ENCODE results near the gene MYO5C. TPM values are rescaled to one million over a fixed set of nuclear protein-coding genes. Genes with fewer than 3 reads are reported as not detected.

MYO5C gene
- total RNA-seq, 2 donors from 2014 or later, result 19.1 to 26.7 TPM

- Histone ChIP-seq H3K27ac (ENCODE audit: low read depth, low read length) (no peak overlapping the region), H3K9ac (ENCODE audit: extremely low read depth, low read length, poor library complexity, severe bottlenecking) (no peak overlapping the region), H3K27me3 (ENCODE audit: control insufficient read depth, insufficient read depth, low read length, poor library complexity, severe bottlenecking) (no peaks in the 10 kb centered on the region), H3K4me3 (ENCODE audit: low read length) (no peak overlapping the region), H3K9me3 (ENCODE audit: control insufficient read depth, low read length) (no peaks in the 10 kb centered on the region), H3K36me3 (ENCODE audit: control insufficient read depth, insufficient read depth, low read length) (peaks cover 4% of the 10 kb centered on the region), H3K4me1 (ENCODE audit: control insufficient read depth, insufficient read depth, low read length) (no peaks in the 10 kb centered on the region)
- no peak overlapping the region for H3K4me3 Mint-ChIP-seq
- no peak for TF ChIP-seq CTCF (conservative IDR thresholded peaks at IDR 0.05)
- no peak overlapping the region for H3K27ac Mint-ChIP-seq
- DNase-seq, result no peak
- peaks cover 36% of the 10 kb centered on the region for H3K36me3 Mint-ChIP-seq (ENCODE audit: low read depth)
- 76 to 98% methylated on average over 2 to 4 of the region's 4 CpGs for WGBS, 2 experiments (ENCODE audit: insufficient coverage in 1 of 2, insufficient read length in 1 of 2)
- H3K27me3 Mint-ChIP-seq (ENCODE audit: insufficient read depth), result no peaks in the 10 kb centered on the region
- H3K9me3 Mint-ChIP-seq, result no peaks in the 10 kb centered on the region
- no peaks in the 10 kb centered on the region for H3K4me1 Mint-ChIP-seq
These were observed 71.4 kb downstream of the MYO5C start for GRCh38 chr15:52224211-52224610.

- Mint-ChIP-seq H3K27me3 (ENCODE audit: insufficient read depth) (no peaks in the 10 kb centered on the region), H3K36me3 (ENCODE audit: low read depth) (peaks cover 48% of the 10 kb centered on the region), H3K4me1 (no peaks in the 10 kb centered on the region), H3K9me3 (no peaks in the 10 kb centered on the region), H3K27ac (no peak overlapping the region), H3K4me3 (no peak overlapping the region)
- no peaks in the 10 kb centered on the region for H3K27me3 ChIP-seq (ENCODE audit: control insufficient read depth, insufficient read depth, low read length, poor library complexity, severe bottlenecking)
- H3K36me3 ChIP-seq (ENCODE audit: control insufficient read depth, insufficient read depth, low read length), result peaks cover 4% of the 10 kb centered on the region
- DNase-seq, result no peak
- WGBS, 2 experiments (ENCODE audit: insufficient coverage in 1 of 2, insufficient read length in 1 of 2), result 93 to 100% methylated on average over 2 to 5 of the region's 5 CpGs
- no peak overlapping the region for H3K9ac ChIP-seq (ENCODE audit: extremely low read depth, low read length, poor library complexity, severe bottlenecking)
- H3K4me1 ChIP-seq (ENCODE audit: control insufficient read depth, insufficient read depth, low read length), result no peaks in the 10 kb centered on the region
- no peaks in the 10 kb centered on the region for H3K9me3 ChIP-seq (ENCODE audit: control insufficient read depth, low read length)
- no peak overlapping the region for H3K4me3 ChIP-seq (ENCODE audit: low read length)
- no peak for TF ChIP-seq CTCF (conservative IDR thresholded peaks at IDR 0.05)
- no peak overlapping the region for H3K27ac ChIP-seq (ENCODE audit: low read depth, low read length)
These were observed 73.9 kb downstream of the MYO5C start for GRCh38 chr15:52221730-52222129.

- Mint-ChIP-seq H3K9me3 (no peaks in the 10 kb centered on the region), H3K4me3 (no peak overlapping the region), H3K27me3 (ENCODE audit: insufficient read depth) (no peaks in the 10 kb centered on the region), H3K27ac (no peak overlapping the region), H3K36me3 (ENCODE audit: low read depth) (peaks cover 50% of the 10 kb centered on the region), H3K4me1 (no peaks in the 10 kb centered on the region)
- 91 to 92% methylated on average over 6 to 7 of the region's 7 CpGs for WGBS, 2 experiments (ENCODE audit: insufficient coverage in 1 of 2, insufficient read length in 1 of 2)
- Histone ChIP-seq H3K9me3 (ENCODE audit: control insufficient read depth, low read length) (no peaks in the 10 kb centered on the region), H3K4me1 (ENCODE audit: control insufficient read depth, insufficient read depth, low read length) (no peaks in the 10 kb centered on the region), H3K4me3 (ENCODE audit: low read length) (no peak overlapping the region), H3K27me3 (ENCODE audit: control insufficient read depth, insufficient read depth, low read length, poor library complexity, severe bottlenecking) (no peaks in the 10 kb centered on the region), H3K36me3 (ENCODE audit: control insufficient read depth, insufficient read depth, low read length) (peaks cover 4% of the 10 kb centered on the region), H3K9ac (ENCODE audit: extremely low read depth, low read length, poor library complexity, severe bottlenecking) (no peak overlapping the region), H3K27ac (ENCODE audit: low read depth, low read length) (no peak overlapping the region)
- no peak for DNase-seq
- no peak for TF ChIP-seq CTCF (conservative IDR thresholded peaks at IDR 0.05)
These were observed 74.5 kb downstream of the MYO5C start for GRCh38 chr15:52220937-52221660.

Data from endodermal cell (in vitro differentiated cells).